DOHH2 (cell line): ENCODE data around the gene LCOR.

ENCODE experiments used
- CTCF ChIP-seq: fragments of 200-600 bp; sonication (generic); IDR thresholded peaks from one replicate; pipeline ENCODE4 v1.5.1; 2014; ENCODE audit warnings: antibody characterized with exemption, mild to moderate bottlenecking, low read depth, low read length; ENCODE audit not compliant: poor library complexity, severe bottlenecking
- EZH2phosphoT487 ChIP-seq: fragments of 200-600 bp; sonication (generic); IDR thresholded peaks from 2 replicates; pipeline ENCODE4 v1.6.1; 2017; ENCODE audit warnings: borderline replicate concordance, mild to moderate bottlenecking, antibody characterized with exemption, low read length, moderate library complexity, mixed read lengths

- no peak for TF ChIP-seq CTCF
- no peak for TF ChIP-seq EZH2phosphoT487
Measured at GRCh38 chr10:96958071-96958470, 126.0 kb downstream of the LCOR start.
